H1 (cell line): ENCODE results near the gene FRMD4A. TPM values are rescaled to one million over a fixed set of nuclear protein-coding genes. Genes with fewer than 3 reads are reported as not detected.

Source experiments
- CTCF ChIA-PET: fragments of 300-600 bp; sonication (Branson Sonifier 250); formaldehyde crosslinking; loops from one replicate; lab custom pipeline; 2021; ENCODE audit not compliant: partially characterized antibody; lab: Charles Lee
- POLR2A ChIA-PET: fragments of 300-600 bp; sonication (Branson Sonifier 250); formaldehyde crosslinking; loops from one replicate; lab custom pipeline; 2021; ENCODE audit warnings: inconsistent platforms; ENCODE audit not compliant: partially characterized antibody; lab: Charles Lee
- DNase-seq, 2 experiments: peaks; one replicate each; pipeline versions ENCODE4 v3.0.0 to v3.0.0-alpha.2; 2010 to 2022; ENCODE audit warnings: low spot score in 2 of 2, low read depth in 1 of 2, mixed read lengths in 1 of 2
- FAIRE-seq: peaks from 2 replicates; lab custom pipeline; 2011; peaks lifted over from hg19 to GRCh38; lab: Jason Lieb, UNC
- H2AFZ ChIP-seq: 2 replicates; pipeline ENCODE4 v1.8.1; 2012; ENCODE audit warnings: low read length, inconsistent platforms
- H2AK5ac ChIP-seq: 2 replicates; pipeline ENCODE4 v1.6.1; 2013; ENCODE audit warnings: low read depth, low read length
- H2BK120ac ChIP-seq: replicated peaks from 2 replicates; pipeline ENCODE3; 2013; ENCODE audit warnings: low read depth, low read length, inconsistent platforms
- H2BK12ac ChIP-seq: 2 replicates; pipeline ENCODE4 v1.6.1; 2013; ENCODE audit warnings: low read depth, low read length
- H2BK15ac ChIP-seq: 2 replicates; pipeline ENCODE4 v1.6.1; 2013; ENCODE audit warnings: low read length
- H2BK20ac ChIP-seq: 2 replicates; pipeline ENCODE4 v1.6.1; 2013; ENCODE audit warnings: low read length
- H2BK5ac ChIP-seq: 2 replicates; pipeline ENCODE4 v1.6.1; 2013; ENCODE audit warnings: low read depth, low read length
- H3K14ac ChIP-seq: 2 replicates; pipeline ENCODE4 v1.6.1; 2013; ENCODE audit warnings: inconsistent platforms; ENCODE audit not compliant: insufficient read length
- H3K18ac ChIP-seq: 2 replicates; pipeline ENCODE4 v1.6.1; 2013; ENCODE audit warnings: low read length; ENCODE audit errors: extremely low read depth
- H3K23ac ChIP-seq: 2 replicates; pipeline ENCODE4 v1.6.1; 2013; ENCODE audit warnings: inconsistent platforms; ENCODE audit not compliant: insufficient read length
- H3K23me2 ChIP-seq: 2 replicates; pipeline ENCODE4 v1.6.1; 2013; ENCODE audit warnings: low read depth, low read length
- H3K27ac ChIP-seq: 2 replicates; pipeline ENCODE4 v1.6.1; 2011; ENCODE audit warnings: low read depth, low read length, inconsistent platforms
- H3K27me3 ChIP-seq, 4 experiments: replicated peaks in 1 of 4; 1 replicate in 1 of 4; 2 replicates in 3 of 4; pipeline versions ENCODE4 v1.6.1 to v1.8.1; 2011 to 2013; ENCODE audit warnings: low read length in 3 of 4, mild to moderate bottlenecking in 3 of 4, inconsistent platforms in 2 of 4, mixed read lengths in 2 of 4, moderate library complexity in 1 of 4; ENCODE audit not compliant: control insufficient read depth in 3 of 4, insufficient read depth in 3 of 4; ENCODE audit errors: extremely low read depth in 1 of 4
- H3K36me3 ChIP-seq, 4 experiments: 2 replicates each; pipeline versions ENCODE4 v1.6.1 to v1.8.1; 2011 to 2013; ENCODE audit warnings: mild to moderate bottlenecking in 4 of 4, low read length in 3 of 4, moderate library complexity in 2 of 4, control low read depth in 1 of 4, inconsistent platforms in 1 of 4; ENCODE audit not compliant: insufficient read depth in 4 of 4, control insufficient read depth in 2 of 4
- H3K4ac ChIP-seq: replicated peaks from 2 replicates; pipeline ENCODE3; 2013; ENCODE audit warnings: low read length, low read depth, mixed read lengths, inconsistent platforms; ENCODE audit not compliant: insufficient read length
- H3K4me1 ChIP-seq, 4 experiments: replicated peaks in 1 of 4; 1 replicate in 1 of 4; 2 replicates in 3 of 4; pipeline versions ENCODE4 v1.6.1 to v1.8.1; 2011 to 2013; ENCODE audit warnings: low read length in 3 of 4, inconsistent platforms in 2 of 4, mixed read lengths in 1 of 4; ENCODE audit not compliant: insufficient read depth in 4 of 4, control insufficient read depth in 3 of 4
- H3K4me2 ChIP-seq, 2 experiments: 2 replicates each; pipeline versions ENCODE4 v1.6.1 to v1.8.1; 2011 to 2013; ENCODE audit warnings: low read depth in 2 of 2, low read length in 2 of 2, control low read depth in 1 of 2, inconsistent platforms in 1 of 2, mild to moderate bottlenecking in 1 of 2; ENCODE audit not compliant: insufficient read depth in 1 of 2
- H3K4me3 ChIP-seq, 4 experiments: fragments of 200-600, 300-600 bp in 1 of 4; sonication (generic), shearing (Covaris generic), sonication (Bioruptor Twin) in 1 of 4; 2 replicates each; pipeline versions ENCODE4 v1.5.1 to v1.8.1; 2011 to 2016; ENCODE audit warnings: low read length in 4 of 4, low read depth in 3 of 4, control low read depth in 2 of 4, inconsistent platforms in 2 of 4, mild to moderate bottlenecking in 2 of 4, mixed read lengths in 1 of 4, moderate library complexity in 1 of 4; ENCODE audit not compliant: insufficient read depth in 2 of 4; ENCODE audit errors: extremely low read depth in 1 of 4
- H3K56ac ChIP-seq: replicated peaks from 2 replicates; pipeline ENCODE3; 2013; ENCODE audit warnings: low read depth, mild to moderate bottlenecking, mixed read lengths, low read length, inconsistent platforms; ENCODE audit not compliant: insufficient read length
- H3K79me1 ChIP-seq: 2 replicates; pipeline ENCODE4 v1.6.1; 2013; ENCODE audit warnings: low read depth, low read length, control low read depth
- H3K79me2 ChIP-seq, 2 experiments: 2 replicates each; pipeline versions ENCODE4 v1.6.1 to v1.8.1; 2012 to 2013; ENCODE audit warnings: low read length in 2 of 2, mild to moderate bottlenecking in 2 of 2, inconsistent platforms in 1 of 2; ENCODE audit not compliant: insufficient read depth in 2 of 2, control insufficient read depth in 1 of 2
- H3K9ac ChIP-seq, 4 experiments: replicated peaks in 1 of 4; 1 replicate in 1 of 4; 2 replicates in 3 of 4; pipeline versions ENCODE4 v1.6.1 to v1.8.1; 2011 to 2013; ENCODE audit warnings: low read depth in 3 of 4, low read length in 3 of 4, control low read depth in 2 of 4, mild to moderate bottlenecking in 2 of 4, moderate library complexity in 2 of 4, inconsistent platforms in 1 of 4; ENCODE audit errors: extremely low read depth in 1 of 4
- H3K9me3 ChIP-seq, 2 experiments: 2 replicates each; pipeline versions ENCODE4 v1.6.1 to v1.8.1; 2012 to 2013; ENCODE audit warnings: mild to moderate bottlenecking in 2 of 2, moderate library complexity in 2 of 2, control low read depth in 1 of 2, inconsistent platforms in 1 of 2, low read depth in 1 of 2, low read length in 1 of 2, mixed read lengths in 1 of 2; ENCODE audit not compliant: insufficient read depth in 2 of 2
- H4K20me1 ChIP-seq, 2 experiments: replicated peaks in 1 of 2; 2 replicates each; pipeline versions ENCODE3 to v1.8.1; 2011 to 2013; ENCODE audit warnings: inconsistent platforms in 2 of 2, low read length in 2 of 2, mild to moderate bottlenecking in 1 of 2; ENCODE audit not compliant: insufficient read depth in 2 of 2, control insufficient read depth in 1 of 2
- H4K5ac ChIP-seq: 2 replicates; pipeline ENCODE4 v1.6.1; 2013; ENCODE audit warnings: low read length, low read depth, mixed read lengths, inconsistent platforms; ENCODE audit not compliant: insufficient read length
- H4K8ac ChIP-seq: 2 replicates; pipeline ENCODE4 v1.8.0; 2013; ENCODE audit warnings: mild to moderate bottlenecking, moderate library complexity, low read length, inconsistent platforms; ENCODE audit not compliant: insufficient read depth; ENCODE audit errors: extremely low read depth
- H4K91ac ChIP-seq: replicated peaks from 2 replicates; pipeline ENCODE3; 2013; ENCODE audit warnings: low read length, mixed read lengths, inconsistent platforms; ENCODE audit not compliant: insufficient read length
- BRCA1 ChIP-seq: IDR thresholded peaks from 2 replicates; pipeline ENCODE4 v1.6.1; 2012; ENCODE audit warnings: low read depth, low read length, improper control_type of control experiment
- CBX5 ChIP-seq: fragments of 300-800, 300-1000 bp; sonication (generic); IDR thresholded peaks from 2 replicates; pipeline ENCODE4 v1.7.1; 2016; ENCODE audit warnings: antibody characterized with exemption, low read length, low read depth
- RXRA ChIP-seq: IDR thresholded peaks from 2 replicates; pipeline ENCODE4 v1.6.1; 2011; ENCODE audit warnings: low read depth, mild to moderate bottlenecking, low read length, moderate library complexity; ENCODE audit not compliant: insufficient read depth
- SIRT6 ChIP-seq: IDR thresholded peaks from one replicate; pipeline ENCODE4 v1.7.1; 2012; ENCODE audit warnings: low read length, inconsistent platforms
- SRF ChIP-seq: IDR thresholded peaks from 2 replicates; pipeline ENCODE4 v1.6.1; 2011; ENCODE audit warnings: mild to moderate bottlenecking, low read depth, low read length, moderate library complexity
- USF2 ChIP-seq: IDR thresholded peaks from 2 replicates; pipeline ENCODE4 v1.6.1; 2011; ENCODE audit warnings: low read length, improper control_type of control experiment
- WGBS, 2 experiments: shearing (Covaris generic) in 1 of 2; methylation state at CpG; one replicate each; pipeline versions ENCODE4 v1.1.6 to v1.1.7; 2013 to 2015; ENCODE audit warnings: low lambda C conversion rate in 2 of 2, mixed read lengths in 2 of 2, inconsistent platforms in 1 of 2, low coverage in 1 of 2, missing lambda C conversion rate in 1 of 2; ENCODE audit not compliant: insufficient replicate concordance in 2 of 2, insufficient coverage in 1 of 2, insufficient read length in 1 of 2; ENCODE audit errors: extremely low coverage in 1 of 2, missing lambda C conversion rate in 1 of 2; 5-methylcytosine and 5-hydroxymethylcytosine counted together
- polyA plus RNA-seq, 7 experiments: library from polyadenylated mRNA; depleted of rRNA in 3 of 7; stranded (reverse) in 5 of 7; unstranded in 2 of 7; fragments of >200 nt in 5 of 7; fragments of 200-250 nt in 2 of 7; gene quantifications; 1 replicate in 5 of 7; 2 replicates in 1 of 7; 4 replicates in 1 of 7; pipeline versions ENCODE4 v1.2.1 to v1.2.3, GENCODE V29; 2011 to 2013; ENCODE audit warnings: missing spikeins in 2 of 7, mixed read lengths in 2 of 7
- total RNA-seq: library from RNA; stranded (reverse); fragmentation: NEBNext Ultra II Directional; extraction: Animal tissue kit (Norgen Biotek cat#: 25700); gene quantifications from 2 replicates; pipeline ENCODE4 v1.2.1, GENCODE V29; 2021

FRMD4A gene
- total and polyA plus RNA-seq, 2 of the 8 experiments (the other 6 are each of a cell fraction or from before 2014, with no cell fraction given) = 38.6 to 39.6 TPM

- POLR2A ChIA-PET = interaction anchor here (1.4 kb wide), 1 partner anchor 396 kb away, joined by 5 read pairs; no protein-coding TSS in a partner anchor
- CTCF ChIA-PET = interaction anchor here (0.8 to 2.7 kb wide), 8 partner anchors 9 to 416 kb away, joined by 3 to 15 read pairs (median 4); no protein-coding TSS in a partner anchor
- H3K56ac ChIP-seq = no peak overlapping the region
- H2BK5ac ChIP-seq = no peak overlapping the region
- H2BK120ac ChIP-seq = no peak overlapping the region
- H3K4me2 ChIP-seq = no peak overlapping the region
- no peak for FAIRE-seq
- no peaks in the 10 kb centered on the region for H4K20me1 ChIP-seq
- H3K79me2 ChIP-seq = no peaks in the 10 kb centered on the region
- H3K36me3 ChIP-seq = peaks cover 0 to 1% (median under 1%) of the 10 kb centered on the region in 4 experiments; a peak in 2 of 8 replicates
- no peak overlapping the region for H4K91ac ChIP-seq
- no peak overlapping the region for H2BK20ac ChIP-seq
- DNase-seq = no peak
- H2AK5ac ChIP-seq = no peak overlapping the region
- WGBS, 2 experiments = 90% methylated on average over 2 of the region's 2 CpGs; no CpG with 5 or more reads in 1 of the 2 experiments
- no peaks in the 10 kb centered on the region for H3K9me3 ChIP-seq
- no peak overlapping the region for H3K4me3 ChIP-seq
- H2BK12ac ChIP-seq = no peak overlapping the region
- H3K4ac ChIP-seq = no peak overlapping the region
- no peak overlapping the region for H3K27ac ChIP-seq
- no peak overlapping the region for H3K14ac ChIP-seq
- no peak overlapping the region for H3K9ac ChIP-seq
- no peak overlapping the region for H3K18ac ChIP-seq
- no peak overlapping the region for H2AFZ ChIP-seq
- no peak overlapping the region for H2BK15ac ChIP-seq
- H3K27me3 ChIP-seq = no peaks in the 10 kb centered on the region
- no peaks in the 10 kb centered on the region; the same call in 1 of the 2 replicates for H3K23me2 ChIP-seq
- no peak overlapping the region for H3K23ac ChIP-seq
- H4K5ac ChIP-seq = no peak overlapping the region
- H4K8ac ChIP-seq = no peak overlapping the region
- peaks cover 0 to 5% (median 2%) of the 10 kb centered on the region in 4 experiments; a peak in 3 of 7 replicates for H3K4me1 ChIP-seq
- no peaks in the 10 kb centered on the region; the same call in 1 of the 2 replicates for H3K79me1 ChIP-seq
- no peak for TF ChIP-seq USF2
- TF ChIP-seq RXRA = no peak
- no peak for TF ChIP-seq BRCA1
- no peak for TF ChIP-seq SRF
- no peak for TF ChIP-seq SIRT6
- no peak for TF ChIP-seq CBX5
Measured at GRCh38 chr10:13789448-13789829, 541.3 kb downstream of the FRMD4A start.
